ENCODE results near the gene LGALS4. TPM values are rescaled to one million over a fixed set of nuclear protein-coding genes. Genes with fewer than 3 reads are reported as not detected.
"Not testable (repeated sequence)": the region's sequence is repeated elsewhere in the genome, so short reads cannot be mapped to it uniquely, and the experiment has no call there.

LGALS4 gene
- total RNA-seq, 1 experiment from 2014 or later, result 0.11 TPM

DNA sequence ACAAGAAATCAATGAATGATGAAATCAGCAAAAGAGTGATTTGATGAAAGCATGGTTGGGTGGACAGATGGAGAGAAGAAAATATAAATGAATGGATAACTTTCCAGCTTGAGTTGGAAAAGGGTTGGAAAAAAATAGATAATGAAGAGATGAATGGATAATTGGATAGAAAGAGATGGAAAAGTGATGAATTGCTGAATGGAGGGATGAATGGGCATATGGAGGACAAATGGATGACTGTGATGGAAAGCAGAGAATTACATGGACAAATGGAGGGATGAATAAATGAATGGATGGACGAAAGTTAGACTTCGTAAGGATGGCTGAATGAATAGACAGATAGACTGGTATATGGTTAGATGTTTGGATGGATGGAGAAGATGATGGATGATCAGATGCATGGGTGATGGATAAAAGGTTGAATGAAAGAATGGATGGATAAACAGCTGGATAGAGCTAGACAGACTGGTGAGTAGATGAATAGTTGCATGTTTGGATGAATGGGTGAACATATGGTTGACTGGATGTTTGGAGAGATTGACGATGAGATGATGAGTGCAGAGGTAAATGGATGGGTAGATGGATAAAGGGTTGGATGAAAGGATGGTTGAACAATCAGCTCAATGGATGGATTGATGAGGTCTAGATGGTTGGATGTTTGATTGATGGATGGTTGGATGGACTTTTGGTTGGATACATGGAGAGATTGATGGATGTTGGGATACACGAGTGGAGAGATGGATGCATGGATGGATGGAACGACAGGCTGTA lies 12.0 kb downstream of the LGALS4 start:
- no peak for DNase-seq (ENCODE audit: low read depth)

DNA sequence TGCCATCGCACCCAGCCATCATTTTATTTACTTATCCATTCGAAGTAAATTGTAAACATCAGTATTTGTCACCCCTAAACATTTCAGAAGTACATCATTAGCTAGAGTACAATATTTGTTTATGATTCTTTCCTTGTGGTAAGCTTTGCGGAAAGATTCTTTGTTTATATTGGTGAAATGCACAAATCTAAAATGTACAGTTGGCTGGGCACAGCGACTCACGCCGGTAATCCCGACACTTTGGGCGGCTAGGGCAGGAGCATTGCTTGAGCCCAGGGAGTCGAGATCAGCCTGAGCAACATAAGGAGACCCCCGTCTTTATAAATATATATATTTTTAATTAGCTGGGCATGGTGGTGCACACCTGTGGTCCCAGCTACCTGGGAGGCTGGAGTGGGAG lies 13.6 kb downstream of the LGALS4 start:
- no peak for DNase-seq (ENCODE audit: low read depth)

DNA sequence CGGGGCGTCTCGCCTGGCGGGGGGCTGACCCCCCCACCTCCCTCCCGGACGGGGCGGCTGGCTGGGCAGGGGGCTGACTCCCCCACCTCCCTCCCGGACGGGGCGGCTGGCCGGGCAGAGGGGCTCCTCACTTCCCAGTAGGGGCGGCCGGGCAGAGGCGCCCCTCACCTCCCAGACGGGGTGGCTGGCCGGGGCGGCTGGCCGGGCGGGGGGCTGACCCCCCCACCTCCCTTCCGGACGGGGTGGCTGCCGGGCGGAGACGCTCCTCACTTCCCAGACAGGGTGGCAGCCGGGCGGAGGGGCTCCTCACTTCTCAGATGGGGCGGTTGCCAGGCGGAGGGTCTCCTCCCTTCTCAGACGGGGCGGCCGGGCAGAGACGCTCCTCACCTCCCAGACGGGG lies 15.0 kb downstream of the LGALS4 start:
- DNase-seq (ENCODE audit: low read depth), result not testable (repeated sequence)

DNA sequence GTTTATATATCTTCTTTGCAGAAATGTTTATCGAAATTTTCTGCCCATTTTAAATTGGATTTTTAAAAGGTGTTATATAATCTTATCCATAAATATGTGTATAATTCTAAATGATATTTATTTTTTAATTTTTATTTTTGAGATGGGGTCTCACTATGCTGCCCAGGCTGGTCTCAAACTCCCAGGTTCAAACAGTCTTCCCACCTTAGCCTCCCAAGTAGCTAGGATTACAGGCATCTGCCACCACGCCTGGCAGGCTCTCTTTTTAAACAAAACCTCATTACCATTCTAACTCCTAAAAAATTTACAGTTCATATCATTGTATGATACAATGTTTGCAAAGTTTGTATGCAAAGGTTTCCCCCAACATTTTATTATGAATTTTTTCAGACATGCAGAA lies 16.6 kb downstream of the LGALS4 start:
- DNase-seq (ENCODE audit: low read depth), result no peak

DNA sequence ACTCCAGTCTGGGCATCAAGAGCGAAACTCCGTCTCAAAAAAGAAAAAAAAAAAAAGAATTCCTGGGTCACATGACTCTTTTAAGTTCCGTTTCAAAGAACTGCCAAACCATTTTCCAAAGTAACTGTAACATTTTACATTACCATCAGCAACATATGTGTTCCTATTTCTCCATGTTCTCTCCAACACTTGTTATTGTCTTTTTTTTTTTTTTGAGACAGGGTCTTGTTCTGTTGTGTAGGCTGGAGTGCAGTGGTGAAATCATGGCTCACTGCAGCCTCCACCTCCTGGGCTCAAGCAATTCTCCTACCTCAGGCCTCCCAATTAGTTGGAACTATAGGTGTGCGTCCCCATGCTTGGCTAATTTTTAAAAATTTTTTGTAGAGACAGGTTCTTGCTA lies 17.2 kb downstream of the LGALS4 start:
- DNase-seq (ENCODE audit: low read depth), result no peak

DNA sequence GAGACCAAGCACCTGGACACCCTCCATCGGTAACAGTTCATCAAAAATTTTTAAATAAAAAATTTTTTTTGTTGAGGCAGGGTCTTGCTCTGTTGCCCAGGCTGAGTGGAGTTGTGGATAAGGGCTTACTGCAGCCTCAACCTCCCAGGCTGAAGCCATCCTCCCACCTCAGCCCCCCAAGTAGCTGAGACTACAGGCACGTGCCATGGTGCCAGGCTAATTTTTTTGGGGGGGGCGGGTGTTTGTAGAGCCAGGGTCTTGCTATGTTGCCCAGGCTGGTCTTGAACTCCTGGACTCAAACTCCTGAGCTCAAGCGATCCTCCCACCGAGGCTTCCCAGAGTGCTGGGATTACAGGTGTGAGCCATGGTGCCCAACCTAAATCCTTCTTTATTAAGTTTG lies 19.1 kb downstream of the LGALS4 start:
- no peak for DNase-seq (ENCODE audit: low read depth)

DNA sequence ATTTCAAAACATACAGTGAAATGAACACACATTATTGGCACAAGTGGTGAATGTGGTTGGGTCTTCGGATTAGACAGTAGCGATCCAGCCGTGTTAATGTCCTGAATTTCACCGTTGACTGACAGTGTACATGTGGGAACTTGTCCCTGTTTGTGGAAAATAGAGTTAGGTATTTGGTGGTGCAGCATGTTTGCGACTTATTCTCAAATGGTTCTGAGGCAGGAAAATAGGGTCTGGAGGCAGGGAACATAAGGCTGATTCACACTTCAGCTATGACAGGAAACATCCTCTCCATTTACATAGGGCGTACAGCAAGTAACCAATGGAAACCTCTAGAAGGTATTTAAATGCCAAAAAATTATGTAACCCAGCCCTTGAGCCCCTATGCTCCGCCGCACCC lies 19.6 kb downstream of the LGALS4 start:
- peak; percentile 30 for DNase-seq (ENCODE audit: low read depth)

DNA sequence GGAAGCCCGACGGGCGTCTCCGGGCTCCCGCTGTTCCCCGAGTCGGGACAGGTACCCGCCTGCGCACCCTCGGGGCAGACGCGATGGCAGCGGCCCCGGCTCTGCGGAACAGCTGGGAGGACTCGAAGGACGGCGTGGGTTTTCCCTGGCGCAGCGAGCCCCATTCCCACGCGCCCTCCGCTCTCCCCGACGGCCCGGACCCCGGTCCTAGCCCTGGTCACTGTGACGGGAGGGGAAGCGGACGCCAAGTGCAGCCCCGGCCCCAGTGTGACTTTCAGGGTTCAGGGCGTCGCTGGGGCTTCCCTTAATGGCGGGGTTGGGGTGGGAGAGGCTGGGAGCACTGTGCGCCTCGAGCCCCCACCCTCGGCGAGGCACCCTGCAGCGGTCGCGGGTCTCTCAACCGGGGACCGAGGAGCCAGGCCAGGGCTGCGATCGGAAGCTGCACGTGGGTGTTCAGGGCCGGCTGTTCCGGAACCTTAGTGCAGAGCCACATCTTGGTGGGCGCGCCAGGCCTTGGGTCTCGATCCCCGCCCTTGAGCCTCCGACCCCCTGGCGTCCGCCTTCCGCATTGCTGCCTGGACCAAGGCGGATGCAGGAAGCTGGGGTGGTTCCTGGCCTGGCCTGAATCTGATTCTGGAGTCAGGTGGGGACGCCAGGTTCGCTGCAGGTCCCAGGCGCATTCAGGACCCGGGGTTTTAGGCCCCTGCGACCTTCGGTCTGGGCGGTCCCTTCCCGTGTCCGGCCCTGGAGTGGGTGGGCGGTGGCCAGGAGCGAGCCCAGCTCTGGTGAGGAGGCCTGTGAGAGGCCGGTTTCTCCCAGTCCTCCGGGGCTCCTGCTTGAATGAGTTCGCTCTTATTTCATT lies 20.3 kb downstream of the LGALS4 start:
- no peak for DNase-seq (ENCODE audit: low read depth)

DNA sequence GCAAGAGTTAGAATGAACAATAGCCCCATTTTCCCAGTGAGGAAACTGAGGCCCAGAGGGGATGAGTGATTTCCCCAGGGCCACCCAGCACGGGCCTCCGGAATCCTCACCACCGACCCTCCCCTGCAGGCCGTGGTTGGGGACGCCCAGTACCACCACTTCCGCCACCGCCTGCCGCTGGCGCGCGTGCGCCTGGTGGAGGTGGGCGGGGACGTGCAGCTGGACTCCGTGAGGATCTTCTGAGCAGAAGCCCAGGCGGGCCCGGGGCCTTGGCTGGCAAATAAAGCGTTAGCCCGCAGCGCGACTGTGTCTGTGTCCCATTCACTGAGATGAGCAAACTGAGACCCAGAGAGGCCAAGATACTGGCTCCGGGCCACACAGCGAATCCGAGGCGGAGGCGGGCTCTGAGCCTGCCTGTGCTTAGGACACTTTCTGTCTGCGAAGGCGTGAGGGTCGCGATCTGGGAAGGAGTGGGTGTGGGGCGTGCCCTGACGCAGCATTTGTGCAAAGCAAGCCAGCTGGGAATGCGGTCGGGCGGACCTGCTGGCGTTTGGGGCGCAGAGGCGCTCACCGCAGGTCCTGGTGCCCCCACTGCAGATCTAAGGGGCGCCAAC lies 21.2 kb downstream of the LGALS4 start:
- DNase-seq (ENCODE audit: low read depth), result not testable (repeated sequence)

DNA sequence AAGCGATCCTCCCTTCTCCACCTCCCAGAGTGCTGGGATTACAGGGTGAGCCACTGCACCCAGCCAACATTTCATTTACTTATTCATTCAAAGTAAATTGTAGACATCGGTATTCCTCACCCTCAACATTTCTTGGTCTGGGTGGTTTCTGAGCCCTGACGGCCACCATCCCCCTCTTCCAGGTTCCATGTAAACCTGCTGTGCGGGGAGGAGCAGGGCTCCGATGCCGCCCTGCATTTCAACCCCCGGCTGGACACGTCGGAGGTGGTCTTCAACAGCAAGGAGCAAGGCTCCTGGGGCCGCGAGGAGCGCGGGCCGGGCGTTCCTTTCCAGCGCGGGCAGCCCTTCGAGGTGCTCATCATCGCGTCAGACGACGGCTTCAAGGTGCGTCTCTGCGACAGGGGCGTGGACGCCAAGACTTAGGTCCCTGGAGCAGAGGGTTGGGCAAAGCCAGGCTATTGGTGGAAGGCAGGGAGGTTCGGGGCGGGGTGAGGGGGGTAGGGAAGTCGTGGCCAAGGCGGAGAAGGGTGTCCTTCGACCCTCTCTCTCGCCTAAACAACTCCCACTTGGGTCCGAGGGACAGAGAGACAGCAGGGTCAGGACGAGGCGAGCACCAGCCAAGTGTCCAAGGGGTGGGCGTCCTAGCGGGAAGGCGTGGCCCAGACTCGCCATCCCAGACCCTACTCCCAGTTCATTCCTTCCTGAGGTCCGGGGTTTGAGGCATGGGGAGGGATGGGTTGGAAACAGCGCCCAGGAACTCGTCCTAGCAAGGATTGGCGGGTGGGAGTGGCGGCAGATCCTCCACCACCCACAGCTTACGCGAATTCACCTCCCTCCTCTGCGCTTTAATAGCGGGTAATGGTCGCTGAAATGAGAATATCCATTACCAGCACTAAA lies 22.0 kb downstream of the LGALS4 start:
- DNase-seq (ENCODE audit: low read depth), result not testable (repeated sequence)

DNA sequence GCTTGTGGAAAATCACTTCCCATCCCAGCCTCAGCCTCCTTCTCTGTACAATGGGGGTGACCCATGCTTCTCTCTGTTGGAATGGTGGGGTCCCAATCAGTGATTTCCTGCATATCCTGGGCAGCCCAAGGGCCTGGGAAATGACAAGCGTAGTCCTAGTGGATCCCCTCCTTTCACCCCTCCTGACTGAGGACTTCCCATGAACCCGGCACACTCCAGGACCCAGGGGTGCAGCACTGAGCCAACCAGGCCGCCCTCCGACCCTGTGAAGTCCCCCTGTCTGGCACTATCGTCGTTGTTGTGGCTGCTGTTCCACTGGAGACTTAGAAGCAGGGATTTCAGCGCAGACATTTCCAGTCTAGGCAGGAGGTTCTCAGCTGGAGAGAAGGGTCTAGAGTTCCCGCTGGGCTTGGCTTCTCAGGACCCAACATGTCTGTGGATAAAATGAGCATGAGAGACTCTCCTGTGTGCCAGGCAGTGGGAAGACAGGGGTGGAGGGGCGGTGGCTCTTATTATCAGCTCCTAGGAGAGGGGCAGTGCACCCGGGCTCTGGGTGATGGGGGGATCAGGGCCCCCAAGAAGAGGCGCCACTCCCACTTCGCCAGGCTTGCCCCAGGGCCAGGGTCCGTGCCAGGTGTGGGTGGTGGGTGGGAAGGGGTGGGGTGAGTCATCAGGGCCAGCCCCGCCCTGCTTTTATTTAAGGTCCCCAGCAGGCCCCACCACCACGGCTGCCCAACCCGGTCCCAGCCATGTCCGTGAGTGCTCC lies 24.1 kb downstream of the LGALS4 start, which contains the start of gene LGALS7B:
Gene LGALS7B (plus strand): TSS at position 723 of the 766 bp plus-strand sequence. CDS start 27 bp downstream, at position 750.
- DNase-seq (ENCODE audit: low read depth), result no peak

DNA sequence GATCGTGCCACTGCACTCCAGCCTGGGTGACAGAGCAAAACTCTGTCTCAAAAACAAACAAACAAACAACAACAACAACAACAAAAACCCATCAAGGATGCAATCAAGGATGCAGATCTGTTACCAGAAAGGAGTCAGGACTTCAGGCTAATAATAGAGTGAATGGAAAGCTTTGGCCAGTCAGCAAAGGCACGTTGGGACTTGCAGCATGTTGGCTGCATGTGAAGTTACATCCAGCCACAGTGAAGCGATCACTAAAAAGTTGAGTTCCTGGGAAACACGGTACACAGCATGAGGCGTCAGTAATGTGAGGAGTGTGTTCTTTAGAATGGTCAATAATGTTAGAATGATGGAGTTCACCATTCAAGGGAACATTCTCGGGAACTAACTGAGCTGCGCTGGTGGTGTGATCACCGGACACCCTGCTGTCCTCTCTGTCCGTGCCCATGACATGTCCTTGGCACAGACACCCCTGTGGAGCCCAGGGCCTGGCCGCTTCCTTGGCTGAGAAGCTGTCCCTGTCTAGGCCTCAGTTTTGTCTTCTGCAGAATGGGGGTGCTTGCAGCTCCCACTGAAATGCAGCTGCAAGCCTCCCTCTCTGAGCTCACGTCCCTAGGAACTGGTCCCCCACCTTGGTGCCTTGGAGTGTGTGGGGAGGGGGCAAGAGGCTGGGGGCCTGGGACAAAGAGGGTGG lies 26.0 kb downstream of the LGALS4 start:
- no peak for DNase-seq (ENCODE audit: low read depth)

DNA sequence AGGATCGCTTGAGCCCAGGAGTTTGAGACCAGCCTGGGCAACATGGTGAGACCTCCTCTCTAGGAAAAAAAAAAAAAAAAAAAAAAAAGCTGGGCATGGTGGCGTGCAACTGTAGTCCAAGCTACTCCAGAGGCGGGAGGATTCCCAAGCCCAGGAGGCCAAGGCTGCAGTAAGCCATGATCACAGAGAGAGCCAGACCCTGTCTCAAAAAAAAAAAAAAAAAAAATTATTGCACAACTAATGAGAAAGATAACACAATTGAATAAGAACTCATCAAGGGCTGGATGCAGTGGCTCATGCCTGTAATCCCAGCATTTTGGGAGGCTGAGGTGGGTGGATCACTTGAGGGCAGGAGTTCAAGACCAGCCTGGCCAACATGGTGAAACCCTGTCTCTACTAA lies 26.7 kb downstream of the LGALS4 start:
- not testable (repeated sequence) for DNase-seq (ENCODE audit: low read depth)

DNA sequence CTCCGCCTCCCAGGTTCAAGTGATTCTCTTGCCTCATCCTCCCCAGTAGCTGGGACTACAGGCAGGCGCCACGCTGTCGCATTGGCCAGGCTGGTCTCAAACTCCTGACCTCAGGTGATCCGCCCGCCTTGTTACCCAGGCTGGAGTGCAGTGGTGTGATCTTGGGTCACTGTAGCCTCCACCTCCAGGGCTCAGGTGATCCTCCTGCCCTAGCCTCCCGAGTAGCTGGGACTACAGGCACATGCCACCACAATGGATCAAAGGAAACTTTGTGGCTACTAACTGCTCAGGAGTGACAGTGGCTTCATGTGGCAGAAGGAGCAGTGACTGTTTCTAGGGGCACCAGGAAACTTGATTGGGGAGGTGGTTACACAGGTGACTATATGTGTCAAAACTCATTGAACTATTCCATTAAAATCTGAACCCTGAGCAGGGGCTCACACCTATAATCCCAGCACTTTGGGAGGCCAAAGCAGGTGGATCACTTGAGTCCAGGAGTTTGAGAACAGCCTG lies 27.5 kb downstream of the LGALS4 start:
- DNase-seq (ENCODE audit: low read depth), result no peak

DNA sequence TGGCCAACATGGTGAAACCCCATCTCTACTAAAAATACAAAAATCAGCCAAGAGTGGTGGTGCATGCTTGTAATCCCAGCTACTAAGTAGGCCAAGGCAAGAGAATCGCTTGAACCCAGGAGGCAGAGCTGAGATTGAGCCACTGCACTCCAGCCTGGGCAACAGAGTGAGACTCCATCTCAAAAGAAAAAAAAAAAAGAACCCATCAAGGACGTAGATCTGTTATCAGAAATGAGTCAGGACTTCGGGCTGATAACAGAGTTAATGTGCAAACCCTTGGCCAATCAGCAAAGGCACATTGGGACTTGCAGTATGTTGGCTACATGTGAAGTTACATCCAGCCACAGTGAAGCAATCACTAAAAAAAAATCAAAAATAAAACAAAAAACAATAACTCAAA lies 28.5 kb downstream of the LGALS4 start:
- DNase-seq (ENCODE audit: low read depth), result no peak

DNA sequence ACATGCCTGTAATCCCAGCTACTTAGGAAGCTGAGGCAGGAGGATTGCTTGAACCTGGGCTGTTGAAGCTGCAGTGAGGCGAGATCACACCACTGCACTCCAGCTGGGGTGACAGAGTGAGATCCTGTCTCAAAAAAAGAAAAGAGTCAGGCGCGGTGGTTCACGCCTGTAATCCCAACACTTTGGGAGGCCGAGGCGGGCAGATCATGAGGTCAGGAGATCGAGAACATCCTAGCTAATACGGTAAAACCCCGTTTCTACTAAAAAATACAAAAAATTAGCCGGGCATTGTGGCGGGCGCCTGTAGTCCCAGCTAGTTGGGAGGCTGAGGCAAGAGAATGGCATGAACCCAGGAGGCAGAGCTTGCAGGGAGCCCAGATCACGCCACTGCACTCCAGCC lies 30.5 kb downstream of the LGALS4 start:
- DNase-seq (ENCODE audit: low read depth), result not testable (repeated sequence)

DNA sequence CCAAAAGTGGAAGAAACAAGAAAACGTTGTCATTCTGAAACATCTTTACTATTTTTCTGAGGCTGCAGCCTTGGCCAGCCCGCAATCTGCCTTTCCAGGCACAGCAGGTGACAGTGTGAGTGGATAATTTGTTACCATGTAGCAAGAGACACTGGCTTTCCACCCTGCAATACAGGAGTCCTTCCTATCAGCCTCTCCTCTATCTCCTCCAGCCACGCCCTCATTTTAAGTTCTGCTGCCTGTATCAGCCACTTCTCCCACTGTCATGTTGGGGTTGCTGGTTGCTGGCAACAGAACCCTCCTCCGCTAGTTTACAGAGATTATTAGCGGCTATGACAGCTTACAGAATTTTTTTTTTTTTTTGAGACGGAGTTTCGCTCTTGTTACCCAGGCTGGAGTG lies 31.7 kb downstream of the LGALS4 start:
- DNase-seq (ENCODE audit: low read depth), result no peak

DNA sequence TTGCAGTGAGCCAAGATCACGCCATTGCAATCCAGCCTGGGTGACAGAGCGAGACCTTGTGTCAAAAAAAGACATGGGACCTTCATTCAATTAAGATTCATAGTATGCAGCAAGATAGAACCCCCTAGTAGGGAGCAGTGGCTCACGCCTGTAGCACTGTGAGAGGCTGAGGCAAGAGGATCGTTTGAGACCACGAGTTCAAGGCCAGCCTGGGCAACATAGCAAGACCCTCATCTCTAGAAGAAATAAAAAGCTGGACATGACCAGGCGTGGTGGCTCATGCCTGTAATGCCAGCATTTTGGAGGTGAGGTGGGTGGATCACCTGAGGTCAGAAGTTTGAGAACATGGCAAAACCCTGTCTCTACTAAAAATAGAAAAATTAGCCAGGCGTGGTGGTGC lies 32.3 kb downstream of the LGALS4 start:
- no peak for DNase-seq (ENCODE audit: low read depth)

DNA sequence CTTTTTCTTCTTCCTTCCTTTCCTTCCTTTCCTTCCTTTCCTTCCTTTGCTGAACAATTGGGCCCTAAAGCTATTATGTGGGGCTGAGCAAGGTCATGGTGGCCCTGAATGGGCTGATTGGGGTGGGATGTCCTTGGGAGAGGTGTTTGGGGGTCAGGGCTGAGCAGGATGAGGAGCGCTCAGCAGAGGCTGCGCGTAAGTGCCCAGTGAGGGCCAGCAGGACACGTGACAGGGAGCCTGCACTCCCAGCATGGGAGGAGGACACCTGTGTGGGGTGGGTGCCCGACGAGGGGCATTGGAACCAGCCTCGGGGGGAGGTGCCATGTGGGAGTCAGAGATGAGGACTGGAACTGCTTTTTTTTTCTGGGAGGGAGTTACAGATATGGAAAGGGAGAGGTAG lies 34.0 kb downstream of the LGALS4 start:
- no peak for DNase-seq (ENCODE audit: low read depth)
